Suprapubic skin (tissue), 4 donors: ENCODE data around the gene SLC12A8.

Source experiments
- POLR2A ChIP-seq, 2 donors: fragments of 450-650 bp; IDR thresholded peaks; one replicate each; pipeline ENCODE4 v1.6.1; 2017; ENCODE audit warnings: antibody characterized with exemption in 2 of 2, mild to moderate bottlenecking in 2 of 2, moderate library complexity in 2 of 2
- POLR2AphosphoS5 ChIP-seq, 3 donors: sonication (generic); formaldehyde crosslinking; IDR thresholded peaks; one replicate each; pipeline ENCODE4 v1.6.1; 2017; ENCODE audit warnings: antibody characterized with exemption in 3 of 3
- TF ChIP-seq, protein P1 (sequence below), 2 donors: fragments of 200-600 bp in 1 of 2; fragments of 450-650 bp in 1 of 2; sonication (generic) in 1 of 2; IDR thresholded peaks; one replicate each; pipeline ENCODE4 v1.5.1; 2016 to 2019; ENCODE audit warnings: antibody characterized with exemption in 2 of 2, mild to moderate bottlenecking in 1 of 2, moderate library complexity in 1 of 2

DNA sequence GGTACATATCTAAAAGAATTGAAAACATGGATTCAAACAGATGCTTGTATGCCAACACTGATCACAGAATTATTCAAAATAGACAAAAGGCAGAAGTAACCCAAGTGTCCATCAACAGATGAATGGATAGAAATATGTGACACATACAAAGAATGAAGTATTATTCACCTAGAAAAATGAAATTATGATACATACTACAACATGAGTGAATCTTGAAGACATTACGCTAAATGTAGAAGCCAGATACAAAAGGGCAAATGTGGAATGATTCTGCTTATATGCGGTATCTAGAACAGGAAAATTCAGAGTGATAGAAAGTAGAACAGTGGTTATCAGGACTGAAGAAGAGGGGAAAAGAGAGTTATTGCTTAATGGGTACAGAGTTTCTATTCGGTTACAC, 26.2 kb upstream of the SLC12A8 start:
- TF ChIP-seq, protein P1, sequence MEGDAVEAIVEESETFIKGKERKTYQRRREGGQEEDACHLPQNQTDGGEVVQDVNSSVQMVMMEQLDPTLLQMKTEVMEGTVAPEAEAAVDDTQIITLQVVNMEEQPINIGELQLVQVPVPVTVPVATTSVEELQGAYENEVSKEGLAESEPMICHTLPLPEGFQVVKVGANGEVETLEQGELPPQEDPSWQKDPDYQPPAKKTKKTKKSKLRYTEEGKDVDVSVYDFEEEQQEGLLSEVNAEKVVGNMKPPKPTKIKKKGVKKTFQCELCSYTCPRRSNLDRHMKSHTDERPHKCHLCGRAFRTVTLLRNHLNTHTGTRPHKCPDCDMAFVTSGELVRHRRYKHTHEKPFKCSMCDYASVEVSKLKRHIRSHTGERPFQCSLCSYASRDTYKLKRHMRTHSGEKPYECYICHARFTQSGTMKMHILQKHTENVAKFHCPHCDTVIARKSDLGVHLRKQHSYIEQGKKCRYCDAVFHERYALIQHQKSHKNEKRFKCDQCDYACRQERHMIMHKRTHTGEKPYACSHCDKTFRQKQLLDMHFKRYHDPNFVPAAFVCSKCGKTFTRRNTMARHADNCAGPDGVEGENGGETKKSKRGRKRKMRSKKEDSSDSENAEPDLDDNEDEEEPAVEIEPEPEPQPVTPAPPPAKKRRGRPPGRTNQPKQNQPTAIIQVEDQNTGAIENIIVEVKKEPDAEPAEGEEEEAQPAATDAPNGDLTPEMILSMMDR (IDR thresholded peaks at IDR 0.05) = no peak
- TF ChIP-seq POLR2A (IDR thresholded peaks at IDR 0.05) (no peak), POLR2AphosphoS5 (IDR thresholded peaks at IDR 0.05) (no peak)
